ENCODE results near the gene LPAR2. TPM values are rescaled to one million over a fixed set of nuclear protein-coding genes. Genes with fewer than 3 reads are reported as not detected.
A peak's percentile ranks its signal among the peaks of the same experiment; 100 is the strongest.

Gene LPAR2
- total RNA-seq, 3 donors from 2014 or later = 10.9 to 30.0 (median 17.1) TPM

DNA sequence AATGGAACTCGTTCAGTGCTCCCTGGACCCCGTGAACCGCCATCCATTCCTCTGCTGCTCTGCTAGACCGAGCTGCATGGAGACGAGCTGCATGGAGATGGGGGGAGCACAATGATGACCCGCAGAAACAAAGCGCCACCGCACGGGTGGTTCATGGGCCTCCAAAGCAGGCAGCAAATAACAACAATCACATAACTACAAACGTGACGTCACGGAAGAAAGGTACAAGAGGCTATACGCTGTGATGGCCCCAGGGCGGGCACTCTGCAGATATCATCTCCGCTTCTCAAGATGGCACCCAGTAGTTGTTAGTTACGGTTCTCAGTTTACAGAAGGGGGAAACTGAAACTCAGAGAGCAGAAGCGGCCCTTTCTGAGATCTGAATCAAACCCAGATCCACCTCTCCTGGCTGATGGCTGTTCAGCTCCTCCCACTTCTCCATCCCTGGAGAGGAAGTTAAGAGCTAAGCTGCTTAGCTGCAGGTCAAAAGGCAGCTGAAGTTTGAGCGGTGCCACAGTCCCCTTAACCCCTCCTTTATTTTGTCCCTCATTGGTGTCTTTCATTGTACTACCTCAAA is 33.7 kb upstream of the LPAR2 start:
- Histone ChIP-seq H3K9me3 (no peaks in the 10 kb centered on the region), H3K36me3 (ENCODE audit: low read depth) (peaks cover 8% of the 10 kb centered on the region), H3K4me1 (ENCODE audit: low read depth) (peaks cover 9% of the 10 kb centered on the region), H3K4me3 (no peak overlapping the region)
- TF ChIP-seq, protein P1, sequence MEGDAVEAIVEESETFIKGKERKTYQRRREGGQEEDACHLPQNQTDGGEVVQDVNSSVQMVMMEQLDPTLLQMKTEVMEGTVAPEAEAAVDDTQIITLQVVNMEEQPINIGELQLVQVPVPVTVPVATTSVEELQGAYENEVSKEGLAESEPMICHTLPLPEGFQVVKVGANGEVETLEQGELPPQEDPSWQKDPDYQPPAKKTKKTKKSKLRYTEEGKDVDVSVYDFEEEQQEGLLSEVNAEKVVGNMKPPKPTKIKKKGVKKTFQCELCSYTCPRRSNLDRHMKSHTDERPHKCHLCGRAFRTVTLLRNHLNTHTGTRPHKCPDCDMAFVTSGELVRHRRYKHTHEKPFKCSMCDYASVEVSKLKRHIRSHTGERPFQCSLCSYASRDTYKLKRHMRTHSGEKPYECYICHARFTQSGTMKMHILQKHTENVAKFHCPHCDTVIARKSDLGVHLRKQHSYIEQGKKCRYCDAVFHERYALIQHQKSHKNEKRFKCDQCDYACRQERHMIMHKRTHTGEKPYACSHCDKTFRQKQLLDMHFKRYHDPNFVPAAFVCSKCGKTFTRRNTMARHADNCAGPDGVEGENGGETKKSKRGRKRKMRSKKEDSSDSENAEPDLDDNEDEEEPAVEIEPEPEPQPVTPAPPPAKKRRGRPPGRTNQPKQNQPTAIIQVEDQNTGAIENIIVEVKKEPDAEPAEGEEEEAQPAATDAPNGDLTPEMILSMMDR (IDR thresholded peaks at IDR 0.05) = no peak
- DNase-seq (peak; percentile 25 to 56 (median 29)), ATAC-seq (no peak)
- intact Hi-C loops (cut with DNase I, micrococcal nuclease) = no loop called here

DNA sequence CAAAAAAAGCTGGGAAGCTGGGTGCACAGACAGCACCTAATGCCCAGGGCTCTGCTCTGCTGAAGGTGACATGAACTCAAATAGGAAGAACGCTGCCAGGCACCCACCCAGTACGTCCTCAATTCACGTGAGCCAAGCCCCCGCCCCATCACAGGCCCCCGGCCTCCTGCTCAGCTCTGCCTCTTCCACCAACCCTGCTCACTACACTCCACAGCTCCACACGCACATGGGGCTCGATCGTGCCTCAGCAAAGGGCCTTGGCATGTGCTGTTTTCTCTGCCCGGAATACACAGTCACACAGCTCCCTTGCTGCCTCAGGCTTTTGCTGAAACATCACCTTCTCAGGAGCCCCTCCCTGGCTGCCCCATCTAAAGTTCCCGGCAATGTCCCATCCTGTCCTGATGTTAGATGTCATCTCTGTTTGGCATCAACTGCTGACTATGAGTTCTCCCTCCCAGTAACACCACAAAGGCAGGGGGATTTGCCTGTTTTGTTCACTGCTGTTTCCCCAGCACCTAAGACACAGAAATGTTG is 33.2 kb upstream of the LPAR2 start:
- Histone ChIP-seq H3K4me1 (ENCODE audit: low read depth) (peaks cover 9% of the 10 kb centered on the region), H3K9me3 (no peaks in the 10 kb centered on the region), H3K4me3 (no peak overlapping the region), H3K36me3 (ENCODE audit: low read depth) (peaks cover 8% of the 10 kb centered on the region)
- intact Hi-C loops (cut with DNase I, micrococcal nuclease) = no loop called here
- ATAC-seq (no peak), DNase-seq (peak in 2 of 3 donors; percentile 29 to 49)
- TF ChIP-seq, protein P1 (IDR thresholded peaks at IDR 0.05) = no peak

DNA sequence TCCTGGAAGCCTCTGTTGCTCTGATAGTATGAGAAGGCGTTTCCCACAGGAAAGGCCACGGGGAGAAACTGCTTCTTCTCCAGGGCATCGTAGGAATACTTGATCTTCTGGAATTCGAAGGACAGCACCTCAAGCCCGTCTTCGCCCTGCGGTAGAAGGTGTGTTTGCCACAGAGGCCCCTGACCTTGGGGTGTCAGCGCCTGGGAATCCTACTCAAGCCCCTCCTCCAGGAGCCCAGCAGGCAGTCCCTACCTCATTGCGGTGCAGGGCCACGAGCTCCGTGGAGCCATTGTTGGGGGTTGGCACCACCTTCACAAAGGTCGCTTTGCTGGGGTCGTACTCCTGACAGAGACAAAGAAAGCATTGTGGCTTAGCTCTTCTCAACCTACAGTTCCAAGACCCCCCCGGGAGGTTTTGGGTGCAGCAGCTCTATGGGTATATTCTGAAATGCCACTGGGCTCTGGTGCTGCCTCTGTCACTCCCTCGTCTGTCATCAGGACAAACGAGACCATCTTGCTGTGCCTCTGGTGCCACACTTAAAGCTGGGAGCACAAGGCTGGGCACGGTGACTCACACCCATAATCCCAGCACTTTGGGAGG is 31.7 kb upstream of the LPAR2 start:
- peak in 2 of 3 donors; percentile 21 to 50 for DNase-seq
- TF ChIP-seq, protein P1 (IDR thresholded peaks at IDR 0.05) = no peak
- Histone ChIP-seq H3K36me3 (ENCODE audit: low read depth) (peaks cover 8% of the 10 kb centered on the region), H3K4me1 (ENCODE audit: low read depth) (peaks cover 9% of the 10 kb centered on the region), H3K4me3 (no peak overlapping the region), H3K9me3 (no peaks in the 10 kb centered on the region)
- ATAC-seq = no peak
- intact Hi-C loops (cut with DNase I, micrococcal nuclease) = no loop called here

DNA sequence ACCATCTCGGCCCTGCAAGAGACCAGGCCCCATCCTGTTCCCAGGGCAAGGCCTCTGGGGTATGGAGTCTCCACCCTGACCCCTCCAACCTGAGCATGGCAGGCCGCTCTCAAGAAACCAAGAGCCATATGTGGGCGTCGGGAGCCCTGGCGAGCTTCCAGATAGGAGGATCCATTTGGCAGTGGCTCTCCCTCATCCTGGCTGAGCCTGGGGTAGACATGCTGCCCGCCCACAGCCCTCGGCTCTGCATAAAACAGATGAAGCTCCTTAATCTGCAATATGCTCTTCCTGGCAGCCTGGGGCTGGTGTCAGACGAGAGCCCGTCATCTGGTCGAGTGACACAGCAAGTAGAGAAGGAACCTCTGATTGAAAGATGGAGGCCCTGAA is 29.4 kb upstream of the LPAR2 start:
- DNase-seq (peak in 2 of 3 donors; percentile 18 to 43), ATAC-seq (no peak)
- no peaks in the 10 kb centered on the region for H3K9me3 ChIP-seq
- TF ChIP-seq, protein P1 (IDR thresholded peaks at IDR 0.05) = no peak
- H3K4me3 ChIP-seq = no peak overlapping the region
- peaks cover 4% of the 10 kb centered on the region for H3K4me1 ChIP-seq (ENCODE audit: low read depth)
- H3K36me3 ChIP-seq (ENCODE audit: low read depth) = peaks cover 15% of the 10 kb centered on the region
- intact Hi-C loops (cut with DNase I, micrococcal nuclease) = no loop called here

DNA sequence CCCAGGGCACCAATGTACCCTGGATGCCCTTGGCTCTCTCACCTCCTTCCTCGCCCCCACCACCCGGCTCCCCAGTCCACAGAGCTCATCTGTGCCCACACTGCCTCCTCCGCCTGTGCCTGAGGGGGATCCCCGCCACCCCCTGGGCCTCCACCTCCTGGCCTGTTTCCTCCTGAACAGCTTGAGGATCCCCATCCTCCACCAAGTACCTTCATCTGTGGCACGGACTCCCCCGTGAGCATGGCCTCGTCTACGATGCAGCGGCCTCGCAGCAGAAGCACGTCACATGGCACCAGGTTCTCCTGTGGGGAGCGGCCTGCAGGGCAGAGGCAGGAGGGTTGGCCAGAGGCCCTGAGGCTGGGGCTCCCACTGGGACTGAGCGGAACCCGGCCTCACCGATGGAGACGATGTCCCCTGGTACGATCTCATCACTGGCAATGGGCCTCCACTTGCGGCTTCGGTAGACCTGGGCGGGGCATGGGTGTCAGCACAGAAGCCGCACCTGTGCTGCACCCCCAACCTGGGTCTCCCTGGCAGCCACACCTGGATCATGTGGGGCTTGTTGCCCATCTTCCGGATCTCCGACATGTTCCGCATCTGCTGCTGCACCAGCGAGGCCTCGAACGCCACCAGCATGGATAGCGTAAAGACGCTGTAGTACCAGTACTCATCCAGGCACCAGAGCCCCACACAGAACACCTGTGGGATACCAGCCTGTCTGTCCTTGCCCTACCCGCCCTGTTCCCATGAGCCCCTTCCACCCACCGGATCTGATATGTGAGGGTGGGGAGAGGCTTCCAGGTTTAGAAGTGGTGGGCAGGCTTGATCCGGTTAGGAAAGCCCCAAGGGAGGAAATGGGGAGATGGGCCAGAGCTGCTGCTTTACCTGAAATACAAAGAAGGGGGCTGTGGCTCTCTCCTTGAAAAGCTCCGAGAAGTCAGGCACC is 28.7 kb upstream of the LPAR2 start:
- DNase-seq (peak in 2 of 3 donors; percentile 23 to 47), ATAC-seq (no peak)
- no peaks in the 10 kb centered on the region for H3K4me1 ChIP-seq (ENCODE audit: low read depth)
- peaks cover 15% of the 10 kb centered on the region for H3K36me3 ChIP-seq (ENCODE audit: low read depth)
- no peak overlapping the region for H3K4me3 ChIP-seq
- TF ChIP-seq, protein P1 (IDR thresholded peaks at IDR 0.05) = no peak
- H3K9me3 ChIP-seq = no peaks in the 10 kb centered on the region
- intact Hi-C loops (cut with DNase I, micrococcal nuclease) = no loop called here

All from mucosa of descending colon (tissue), 3 donors.